Measurements from ENCODE around the gene EXO5.

DNA sequence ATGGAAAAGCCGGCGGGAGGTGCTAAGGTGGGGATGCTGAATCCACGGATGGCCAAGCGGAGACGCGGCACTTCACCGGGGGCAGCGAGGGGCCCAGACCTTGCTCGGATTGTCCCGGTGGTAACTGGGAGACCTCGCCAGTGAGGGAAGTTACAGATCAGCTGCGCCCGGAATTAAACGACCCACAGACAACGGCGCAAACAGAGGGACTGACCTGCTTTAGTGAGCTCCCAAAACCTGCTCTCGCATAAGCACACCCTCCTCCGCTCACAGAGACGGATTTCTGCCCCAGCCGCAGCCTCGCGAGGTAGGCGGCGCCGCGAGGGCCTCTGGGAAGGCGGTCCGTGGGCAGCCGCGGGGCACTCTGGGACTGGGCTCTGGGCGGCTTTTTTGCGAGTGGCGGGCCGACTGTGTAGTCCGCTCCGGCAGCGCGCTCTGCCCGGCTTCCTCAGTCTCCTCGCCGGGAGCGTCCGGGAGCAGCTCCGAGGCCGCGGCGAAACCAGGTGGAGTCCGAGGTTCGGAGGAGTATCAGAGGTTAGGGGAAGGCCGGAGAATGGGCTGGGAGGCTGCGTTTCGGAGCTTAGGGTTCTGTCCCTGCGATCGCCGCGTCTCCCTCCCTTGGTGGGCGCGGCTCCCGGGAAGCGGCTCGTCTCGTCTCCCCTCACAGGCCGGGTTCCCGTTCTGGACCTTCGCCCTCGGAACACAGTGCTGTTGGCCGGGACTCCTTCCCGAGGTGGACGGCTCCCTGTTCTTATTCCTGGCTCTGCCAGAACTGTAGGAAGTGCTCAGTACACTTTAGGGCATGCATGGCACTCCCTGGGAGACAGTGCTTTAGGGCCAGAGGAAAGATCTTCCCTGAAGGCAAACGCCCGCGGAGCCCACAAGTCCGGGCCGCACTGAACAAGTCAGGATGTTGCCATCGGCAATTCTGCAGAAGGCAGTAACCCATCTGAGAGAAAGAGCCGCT, at the start of gene EXO5:
- TF ChIP-seq, protein P1, sequence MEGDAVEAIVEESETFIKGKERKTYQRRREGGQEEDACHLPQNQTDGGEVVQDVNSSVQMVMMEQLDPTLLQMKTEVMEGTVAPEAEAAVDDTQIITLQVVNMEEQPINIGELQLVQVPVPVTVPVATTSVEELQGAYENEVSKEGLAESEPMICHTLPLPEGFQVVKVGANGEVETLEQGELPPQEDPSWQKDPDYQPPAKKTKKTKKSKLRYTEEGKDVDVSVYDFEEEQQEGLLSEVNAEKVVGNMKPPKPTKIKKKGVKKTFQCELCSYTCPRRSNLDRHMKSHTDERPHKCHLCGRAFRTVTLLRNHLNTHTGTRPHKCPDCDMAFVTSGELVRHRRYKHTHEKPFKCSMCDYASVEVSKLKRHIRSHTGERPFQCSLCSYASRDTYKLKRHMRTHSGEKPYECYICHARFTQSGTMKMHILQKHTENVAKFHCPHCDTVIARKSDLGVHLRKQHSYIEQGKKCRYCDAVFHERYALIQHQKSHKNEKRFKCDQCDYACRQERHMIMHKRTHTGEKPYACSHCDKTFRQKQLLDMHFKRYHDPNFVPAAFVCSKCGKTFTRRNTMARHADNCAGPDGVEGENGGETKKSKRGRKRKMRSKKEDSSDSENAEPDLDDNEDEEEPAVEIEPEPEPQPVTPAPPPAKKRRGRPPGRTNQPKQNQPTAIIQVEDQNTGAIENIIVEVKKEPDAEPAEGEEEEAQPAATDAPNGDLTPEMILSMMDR (IDR thresholded peaks at IDR 0.05) = no peak
- TF ChIP-seq EP300 (IDR thresholded peaks at IDR 0.05) = no peak
- TF ChIP-seq, protein P2, sequence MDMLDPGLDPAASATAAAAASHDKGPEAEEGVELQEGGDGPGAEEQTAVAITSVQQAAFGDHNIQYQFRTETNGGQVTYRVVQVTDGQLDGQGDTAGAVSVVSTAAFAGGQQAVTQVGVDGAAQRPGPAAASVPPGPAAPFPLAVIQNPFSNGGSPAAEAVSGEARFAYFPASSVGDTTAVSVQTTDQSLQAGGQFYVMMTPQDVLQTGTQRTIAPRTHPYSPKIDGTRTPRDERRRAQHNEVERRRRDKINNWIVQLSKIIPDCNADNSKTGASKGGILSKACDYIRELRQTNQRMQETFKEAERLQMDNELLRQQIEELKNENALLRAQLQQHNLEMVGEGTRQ (IDR thresholded peaks at IDR 0.05) = no peak
- TF ChIP-seq, protein P3, sequence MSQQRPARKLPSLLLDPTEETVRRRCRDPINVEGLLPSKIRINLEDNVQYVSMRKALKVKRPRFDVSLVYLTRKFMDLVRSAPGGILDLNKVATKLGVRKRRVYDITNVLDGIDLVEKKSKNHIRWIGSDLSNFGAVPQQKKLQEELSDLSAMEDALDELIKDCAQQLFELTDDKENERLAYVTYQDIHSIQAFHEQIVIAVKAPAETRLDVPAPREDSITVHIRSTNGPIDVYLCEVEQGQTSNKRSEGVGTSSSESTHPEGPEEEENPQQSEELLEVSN (IDR thresholded peaks at IDR 0.05; ENCODE audit: borderline replicate concordance, low read depth) = peak; percentile 95
- TF ChIP-seq SMC3 (IDR thresholded peaks at IDR 0.05) = no peak
- peak; percentile 23; the same call in 1 of the 2 replicates for TF ChIP-seq PHF8 (IDR thresholded peaks at IDR 0.05; ENCODE audit: borderline replicate concordance, low read depth)
- peak; percentile 52 for TF ChIP-seq POLR2A (IDR thresholded peaks at IDR 0.05; ENCODE audit: low read length)
- TF ChIP-seq JUN (IDR thresholded peaks at IDR 0.05) = peak in 1 of 2 experiments; percentile 50; a peak in 1 of 5 replicates
- no peak for TF ChIP-seq MYC (IDR thresholded peaks at IDR 0.05; ENCODE audit: borderline replicate concordance, low read length)
- no peak for TF ChIP-seq HOXB13 (CRISPR knock-in tag; IDR thresholded peaks at IDR 0.05; ENCODE audit: low read depth)
